ENCODE measurements around the gene OLFML3.

The OLFML3 gene

DNA sequence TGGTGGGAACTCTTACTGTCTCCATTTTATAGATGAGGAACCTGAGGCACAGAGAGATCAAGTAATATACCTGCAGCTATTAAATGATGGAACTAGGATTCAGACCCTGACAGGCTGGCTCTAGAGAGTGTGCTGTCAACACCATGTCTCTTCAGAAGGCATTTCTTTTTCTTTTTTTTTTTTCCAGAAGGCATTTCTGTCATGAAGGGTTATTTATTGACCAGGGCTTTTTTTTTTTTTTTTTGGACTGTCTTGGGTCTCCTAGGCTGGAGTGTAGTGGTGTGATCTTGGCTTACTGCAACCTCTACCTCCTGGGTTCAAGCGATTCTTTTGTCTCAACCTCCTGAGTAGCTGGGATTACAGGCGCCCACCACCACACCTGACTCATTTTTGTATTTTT lies 27.6 kb upstream of the OLFML3 start:
- no peak for TF ChIP-seq CTCF (IDR thresholded peaks at IDR 0.05)
- Mint-ChIP-seq H3K27me3 (ENCODE audit: low read depth, poor library complexity) (no peaks in the 10 kb centered on the region), H3K4me1 (peaks cover 20% of the 10 kb centered on the region), H3K27ac (no peak overlapping the region), H3K36me3 (ENCODE audit: low read depth) (peaks cover 28% of the 10 kb centered on the region), H3K4me3 (no peak overlapping the region), H3K9me3 (no peaks in the 10 kb centered on the region)
- DNase-seq: no peak

GRCh38 chr1:113957984-113958383 lies 21.3 kb upstream of the OLFML3 start:
- no peaks in the 10 kb centered on the region for H3K27me3 Mint-ChIP-seq (ENCODE audit: low read depth, poor library complexity)
- TF ChIP-seq CTCF (IDR thresholded peaks at IDR 0.05): no peak
- DNase-seq: no peak
- peaks cover 65% of the 10 kb centered on the region for H3K36me3 Mint-ChIP-seq (ENCODE audit: low read depth)
- H3K4me1 Mint-ChIP-seq: no peaks in the 10 kb centered on the region
- H3K4me3 Mint-ChIP-seq: no peak overlapping the region
- H3K27ac Mint-ChIP-seq: no peak overlapping the region
- H3K9me3 Mint-ChIP-seq: no peaks in the 10 kb centered on the region

- Mint-ChIP-seq H3K4me3 (no peak overlapping the region), H3K27me3 (ENCODE audit: low read depth, poor library complexity) (no peaks in the 10 kb centered on the region), H3K36me3 (ENCODE audit: low read depth) (peaks cover 65% of the 10 kb centered on the region), H3K4me1 (peaks cover 2% of the 10 kb centered on the region), H3K27ac (no peak overlapping the region), H3K9me3 (no peaks in the 10 kb centered on the region)
- DNase-seq: no peak
- no peak for TF ChIP-seq CTCF (IDR thresholded peaks at IDR 0.05)
Measured at GRCh38 chr1:113958691-113959090, 20.6 kb upstream of the OLFML3 start.

- no peak for TF ChIP-seq CTCF (IDR thresholded peaks at IDR 0.05)
- H3K27ac Mint-ChIP-seq: peak overlapping the region; percentile 60
- no peaks in the 10 kb centered on the region for H3K27me3 Mint-ChIP-seq (ENCODE audit: low read depth, poor library complexity)
Measured at GRCh38 chr1:113963281-113963906, 15.9 kb upstream of the OLFML3 start.

GRCh38 chr1:113965703-113966412 lies 13.4 kb upstream of the OLFML3 start:
- Mint-ChIP-seq H3K27ac (no peak overlapping the region), H3K9me3 (peaks cover 5% of the 10 kb centered on the region), H3K27me3 (ENCODE audit: low read depth, poor library complexity) (no peaks in the 10 kb centered on the region), H3K36me3 (ENCODE audit: low read depth) (peaks cover 86% of the 10 kb centered on the region), H3K4me1 (peaks cover 7% of the 10 kb centered on the region), H3K4me3 (no peak overlapping the region)
- TF ChIP-seq CTCF (IDR thresholded peaks at IDR 0.05): no peak
- no peak for DNase-seq

More at GRCh38 chr1:113963281-113963906, 15.9 kb upstream of the OLFML3 start:
- DNase-seq: no peak
- Mint-ChIP-seq H3K9me3 (peaks cover 5% of the 10 kb centered on the region), H3K36me3 (ENCODE audit: low read depth) (peaks cover 74% of the 10 kb centered on the region), H3K4me1 (peaks cover 7% of the 10 kb centered on the region), H3K4me3 (no peak overlapping the region)

DNA sequence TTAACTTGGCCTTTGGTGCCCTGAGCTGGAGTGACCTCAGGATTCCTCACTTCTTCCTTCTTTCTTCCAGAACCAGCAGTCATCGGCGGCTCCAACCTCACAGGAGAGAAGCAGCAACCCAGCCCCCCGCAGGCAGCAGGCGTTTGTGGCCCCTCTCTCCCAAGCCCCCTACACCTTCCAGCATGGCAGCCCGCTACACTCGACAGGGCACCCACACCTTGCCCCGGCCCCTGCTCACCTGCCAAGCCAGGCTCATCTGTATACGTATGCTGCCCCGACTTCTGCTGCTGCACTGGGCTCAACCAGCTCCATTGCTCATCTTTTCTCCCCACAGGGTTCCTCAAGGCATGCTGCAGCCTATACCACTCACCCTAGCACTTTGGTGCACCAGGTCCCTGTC lies 6.3 kb upstream of the OLFML3 start:
- Mint-ChIP-seq H3K4me1 (peaks cover 33% of the 10 kb centered on the region), H3K9me3 (no peaks in the 10 kb centered on the region), H3K27ac (no peak overlapping the region), H3K27me3 (ENCODE audit: low read depth, poor library complexity) (no peaks in the 10 kb centered on the region), H3K4me3 (no peak overlapping the region), H3K36me3 (ENCODE audit: low read depth) (peaks cover 60% of the 10 kb centered on the region)
- no peak for TF ChIP-seq CTCF (IDR thresholded peaks at IDR 0.05)
- no peak for DNase-seq
